Loucy (cell line): ENCODE results near the gene CXCR6.
A peak's percentile ranks its signal among the peaks of the same experiment; 100 is the strongest.

Experiments used
- H2AFZ ChIP-seq: fragments of 200-600 bp; sonication (generic); 2 replicates; pipeline ENCODE4 v1.6.0; 2016; ENCODE audit warnings: antibody characterized with exemption, mild to moderate bottlenecking, low read length, moderate library complexity
- H3F3A ChIP-seq: fragments of 200-600 bp; 2 replicates; pipeline ENCODE4 v1.6.0; 2016; ENCODE audit warnings: antibody characterized with exemption, low read depth, mild to moderate bottlenecking
- H3K27me3 ChIP-seq: fragments of 200-600 bp; sonication (generic); 2 replicates; pipeline ENCODE4 v1.6.1; 2014; ENCODE audit warnings: low read length, mild to moderate bottlenecking; ENCODE audit not compliant: insufficient read depth, poor library complexity, severe bottlenecking
- H3K36me3 ChIP-seq: fragments of 200-600 bp; sonication (generic); 2 replicates; pipeline ENCODE4 v1.6.1; 2016; ENCODE audit warnings: low read length; ENCODE audit not compliant: insufficient read depth
- H3K4me1 ChIP-seq: fragments of 200-600 bp; sonication (generic); 2 replicates; pipeline ENCODE4 v1.5.1; 2014; ENCODE audit warnings: low read length, mild to moderate bottlenecking; ENCODE audit not compliant: insufficient read depth, poor library complexity, severe bottlenecking
- H3K4me2 ChIP-seq: fragments of 200-600 bp; sonication (generic); 2 replicates; pipeline ENCODE4 v1.6.0; 2014; ENCODE audit warnings: antibody characterized with exemption, low read length, low read depth, mild to moderate bottlenecking; ENCODE audit not compliant: poor library complexity, severe bottlenecking
- H3K4me3 ChIP-seq: fragments of 200-600 bp; sonication (generic); 2 replicates; pipeline ENCODE4 v1.5.1; 2014; ENCODE audit warnings: low read length, mild to moderate bottlenecking, mixed read lengths; ENCODE audit not compliant: poor library complexity, severe bottlenecking
- H3K79me2 ChIP-seq: fragments of 200-600 bp; sonication (generic); 2 replicates; pipeline ENCODE4 v1.6.1; 2014; ENCODE audit warnings: low read length; ENCODE audit not compliant: insufficient read depth
- H3K9ac ChIP-seq: fragments of 200-600 bp; sonication (generic); 2 replicates; pipeline ENCODE4 v1.6.0; 2014; ENCODE audit warnings: mild to moderate bottlenecking, low read depth, low read length, moderate library complexity; ENCODE audit not compliant: poor library complexity, severe bottlenecking
- H3K9me2 ChIP-seq: fragments of 200-600 bp; sonication (generic); replicated peaks from 2 replicates; pipeline ENCODE4 v1.6.1; 2016; ENCODE audit warnings: low read depth, low read length, mixed read lengths
- H3K9me3 ChIP-seq: fragments of 200-600 bp; sonication (generic); 2 replicates; pipeline ENCODE4 v1.6.1; 2014; ENCODE audit warnings: mild to moderate bottlenecking, antibody characterized with exemption, low read length, low read depth; ENCODE audit not compliant: insufficient read depth
- H4K20me1 ChIP-seq: fragments of 200-600 bp; sonication (generic); 2 replicates; pipeline ENCODE4 v1.6.0; 2014; ENCODE audit warnings: antibody characterized with exemption, low read length, mild to moderate bottlenecking; ENCODE audit not compliant: insufficient read depth, poor library complexity, severe bottlenecking
- EZH2phosphoT487 ChIP-seq: fragments of 200-600 bp; IDR thresholded peaks from 2 replicates; pipeline ENCODE4 v1.6.1; 2018; ENCODE audit warnings: antibody characterized with exemption, mild to moderate bottlenecking, moderate library complexity, borderline replicate concordance
- TF ChIP-seq, protein P1 (sequence below): fragments of 200-600 bp; sonication (generic); conservative IDR thresholded peaks from 2 replicates; pipeline ENCODE4 v1.5.1; 2014; ENCODE audit warnings: mild to moderate bottlenecking, antibody characterized with exemption, low read length

The CXCR6 gene

DNA sequence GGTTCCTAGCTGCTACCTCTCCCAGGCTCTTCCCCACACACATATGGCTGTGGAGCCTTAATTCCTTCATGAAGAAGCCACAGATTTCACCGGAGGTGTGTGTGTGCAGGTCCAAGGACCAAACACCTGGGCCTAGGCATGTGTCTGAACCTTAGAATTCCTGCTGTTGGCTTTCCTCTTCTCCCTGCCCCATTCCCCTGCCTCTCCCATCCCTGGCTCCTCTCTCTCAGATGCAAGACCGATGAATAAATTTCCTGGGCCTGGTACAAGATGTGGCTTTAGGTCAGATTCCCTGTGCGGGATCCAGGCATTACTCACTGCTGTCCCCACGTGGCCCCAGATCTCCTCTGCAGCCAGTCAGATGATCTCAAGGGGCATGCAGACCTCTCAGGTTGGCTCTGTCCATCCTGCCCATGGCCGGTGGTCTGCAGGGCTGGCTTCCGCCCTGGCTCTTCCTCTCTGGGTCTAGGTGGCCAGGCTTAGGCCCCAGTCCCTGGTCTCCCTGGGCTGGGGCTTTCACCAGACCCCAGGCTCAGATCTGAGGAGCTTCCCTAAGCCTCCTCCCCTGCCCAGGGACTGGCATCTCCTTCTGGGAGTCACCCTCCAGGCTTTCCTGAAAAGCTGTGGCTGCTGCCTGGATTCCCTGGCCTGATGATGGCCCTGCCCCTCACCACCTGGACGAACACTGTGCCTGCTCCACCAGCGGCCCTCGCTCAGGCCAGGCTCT is 36.4 kb upstream of the CXCR6 start:
- H4K20me1 ChIP-seq = no peaks in the 10 kb centered on the region
- no peak overlapping the region for H2AFZ ChIP-seq
- H3K4me1 ChIP-seq = peaks cover 27% of the 10 kb centered on the region
- no peak overlapping the region for H3K4me2 ChIP-seq
- no peaks in the 10 kb centered on the region for H3K27me3 ChIP-seq
- TF ChIP-seq, protein P1, sequence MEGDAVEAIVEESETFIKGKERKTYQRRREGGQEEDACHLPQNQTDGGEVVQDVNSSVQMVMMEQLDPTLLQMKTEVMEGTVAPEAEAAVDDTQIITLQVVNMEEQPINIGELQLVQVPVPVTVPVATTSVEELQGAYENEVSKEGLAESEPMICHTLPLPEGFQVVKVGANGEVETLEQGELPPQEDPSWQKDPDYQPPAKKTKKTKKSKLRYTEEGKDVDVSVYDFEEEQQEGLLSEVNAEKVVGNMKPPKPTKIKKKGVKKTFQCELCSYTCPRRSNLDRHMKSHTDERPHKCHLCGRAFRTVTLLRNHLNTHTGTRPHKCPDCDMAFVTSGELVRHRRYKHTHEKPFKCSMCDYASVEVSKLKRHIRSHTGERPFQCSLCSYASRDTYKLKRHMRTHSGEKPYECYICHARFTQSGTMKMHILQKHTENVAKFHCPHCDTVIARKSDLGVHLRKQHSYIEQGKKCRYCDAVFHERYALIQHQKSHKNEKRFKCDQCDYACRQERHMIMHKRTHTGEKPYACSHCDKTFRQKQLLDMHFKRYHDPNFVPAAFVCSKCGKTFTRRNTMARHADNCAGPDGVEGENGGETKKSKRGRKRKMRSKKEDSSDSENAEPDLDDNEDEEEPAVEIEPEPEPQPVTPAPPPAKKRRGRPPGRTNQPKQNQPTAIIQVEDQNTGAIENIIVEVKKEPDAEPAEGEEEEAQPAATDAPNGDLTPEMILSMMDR = peak; percentile 48
- no peak for TF ChIP-seq EZH2phosphoT487
- no peaks in the 10 kb centered on the region for H3K9me3 ChIP-seq
- no peak overlapping the region for H3K9ac ChIP-seq
- H3K36me3 ChIP-seq = no peaks in the 10 kb centered on the region
- no peaks in the 10 kb centered on the region for H3K9me2 ChIP-seq
- no peaks in the 10 kb centered on the region for H3K79me2 ChIP-seq
- no peaks in the 10 kb centered on the region for H3F3A ChIP-seq
- no peak overlapping the region for H3K4me3 ChIP-seq

DNA sequence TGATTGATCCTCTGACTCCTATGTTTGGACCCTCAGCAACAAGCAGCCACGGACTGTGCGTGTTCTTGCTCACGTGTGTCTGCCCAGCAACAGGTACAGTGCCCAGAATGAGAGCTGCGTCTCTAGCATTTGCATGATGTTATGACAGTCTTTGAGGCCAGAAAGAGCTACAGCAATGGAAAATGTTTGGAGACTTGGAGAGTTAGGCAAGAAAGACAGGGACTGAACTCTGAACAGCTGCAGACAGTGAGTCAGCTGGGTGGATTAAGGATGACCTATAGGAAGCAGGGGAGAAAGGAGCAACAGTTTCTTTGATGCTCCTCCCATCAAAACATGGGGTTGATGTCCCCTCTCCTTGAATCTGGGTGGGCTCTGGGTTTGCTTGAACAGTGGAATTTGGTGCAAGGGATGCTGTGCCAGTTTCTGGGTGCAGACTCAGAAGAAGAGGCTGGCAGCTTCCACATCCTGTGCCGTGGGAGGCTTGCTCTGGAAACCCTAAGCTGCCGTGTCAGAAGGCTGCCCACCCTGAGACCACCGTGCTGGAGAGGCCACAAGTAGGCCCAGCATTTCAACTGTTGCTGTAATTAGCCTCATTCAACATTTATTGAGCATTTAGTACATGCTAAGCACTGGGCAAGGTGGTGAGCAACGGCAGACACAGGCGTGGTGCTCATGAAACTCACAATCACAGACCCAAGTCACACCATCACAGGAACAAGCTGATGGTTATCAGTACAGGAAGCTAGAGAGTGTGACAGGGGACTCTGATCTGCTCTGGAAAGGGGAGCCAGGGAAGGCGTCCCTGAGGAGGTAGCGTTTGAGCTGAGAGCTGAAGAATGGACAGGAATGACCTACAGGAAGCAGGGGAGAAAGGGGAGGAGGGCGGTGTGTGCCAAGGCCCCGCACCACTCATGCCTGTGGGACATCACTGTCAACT is 35.2 kb upstream of the CXCR6 start:
- Histone ChIP-seq H3K4me2 (no peak overlapping the region), H3K9me2 (no peaks in the 10 kb centered on the region), H4K20me1 (no peaks in the 10 kb centered on the region), H3K4me1 (peaks cover 29% of the 10 kb centered on the region), H2AFZ (no peak overlapping the region), H3K27me3 (no peaks in the 10 kb centered on the region), H3K9me3 (no peaks in the 10 kb centered on the region), H3F3A (no peaks in the 10 kb centered on the region), H3K4me3 (no peak overlapping the region), H3K9ac (no peak overlapping the region), H3K36me3 (no peaks in the 10 kb centered on the region), H3K79me2 (no peaks in the 10 kb centered on the region)
- TF ChIP-seq, protein P1 = no peak
- TF ChIP-seq EZH2phosphoT487 = no peak

DNA sequence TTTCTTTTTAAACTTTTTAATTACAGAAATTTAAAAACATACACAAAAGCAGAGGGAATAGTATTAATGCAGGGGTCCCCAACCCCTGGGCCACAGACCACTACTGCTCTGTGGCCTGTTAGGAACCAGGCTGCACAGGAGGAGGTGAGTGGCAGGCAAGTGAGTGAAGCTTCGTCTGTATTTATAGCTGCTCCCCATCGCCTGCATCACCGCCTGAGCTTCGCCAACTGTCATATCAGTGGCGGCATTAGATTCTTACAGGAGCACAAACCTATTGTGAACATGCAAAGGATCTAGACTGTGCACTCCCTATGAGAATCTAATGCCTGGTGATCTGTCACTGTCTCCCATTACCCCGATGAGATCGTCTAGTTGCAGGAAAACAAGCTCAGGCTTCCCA is 34.5 kb upstream of the CXCR6 start:
- no peaks in the 10 kb centered on the region for H3K9me2 ChIP-seq
- no peaks in the 10 kb centered on the region for H3K9me3 ChIP-seq
- H3K36me3 ChIP-seq = no peaks in the 10 kb centered on the region
- no peak overlapping the region for H3K9ac ChIP-seq
- no peak overlapping the region for H2AFZ ChIP-seq
- H3F3A ChIP-seq = no peaks in the 10 kb centered on the region
- H3K4me2 ChIP-seq = no peak overlapping the region
- H3K4me1 ChIP-seq = peaks cover 29% of the 10 kb centered on the region
- H3K27me3 ChIP-seq = no peaks in the 10 kb centered on the region
- no peaks in the 10 kb centered on the region for H3K79me2 ChIP-seq
- H4K20me1 ChIP-seq = no peaks in the 10 kb centered on the region
- TF ChIP-seq EZH2phosphoT487 = no peak
- TF ChIP-seq, protein P1 = no peak
- H3K4me3 ChIP-seq = no peak overlapping the region
